ENCODE measurements around the gene ZNF467.
A peak's percentile ranks its signal among the peaks of the same experiment; 100 is the strongest.

Gene ZNF467

DNA sequence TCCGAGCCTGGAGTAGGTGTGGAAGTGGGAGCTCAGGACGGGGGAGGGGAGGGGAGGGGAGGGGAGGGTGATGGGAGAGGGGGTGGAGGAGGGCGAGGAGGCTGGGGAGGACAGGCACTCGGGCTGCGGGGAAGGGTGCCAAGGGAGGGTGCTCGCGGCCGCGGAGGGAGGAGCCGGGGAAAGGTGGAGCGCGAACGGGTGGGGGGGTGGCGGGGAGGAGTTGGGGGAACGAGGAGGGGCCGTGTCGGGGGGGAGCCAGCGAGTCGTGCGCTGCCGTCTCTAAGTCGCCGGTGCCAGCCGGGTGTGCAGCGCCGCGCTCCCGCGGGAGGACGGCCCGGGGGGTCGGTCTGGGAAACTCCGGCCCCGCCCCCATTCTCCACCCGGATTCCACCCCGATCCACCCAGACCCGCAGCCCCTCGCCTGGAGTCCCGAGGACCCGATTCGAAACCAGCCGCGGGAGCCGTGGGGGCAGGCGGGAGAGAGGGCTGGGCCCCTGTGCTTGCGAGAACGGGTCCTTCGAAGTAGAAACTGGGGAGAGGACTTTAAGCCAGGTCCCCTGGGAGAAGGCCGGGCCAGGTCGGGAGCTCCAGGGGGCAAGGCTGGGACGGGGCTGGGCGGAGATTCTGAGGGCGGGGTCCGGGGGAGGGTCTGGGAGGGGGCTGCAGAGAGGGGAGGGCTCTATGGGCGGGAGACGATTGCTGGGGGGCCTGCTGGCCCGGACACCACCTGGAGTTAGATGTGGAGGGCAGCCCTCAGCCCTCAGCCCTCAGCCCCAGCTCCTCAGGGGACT lies at the start of gene ZNF467:
ZNF467 (minus strand) TSS at position 143 of the 791 bp plus-strand sequence. CDS start 2,556 bp downstream, outside the sequence.
- DNase-seq: peak in 2 of 4 experiments; percentile 20 to 25

- DNase-seq: no peak
Measured at GRCh38 chr7:149822353-149822943, 49.1 kb upstream of the ZNF467 start.

DNA sequence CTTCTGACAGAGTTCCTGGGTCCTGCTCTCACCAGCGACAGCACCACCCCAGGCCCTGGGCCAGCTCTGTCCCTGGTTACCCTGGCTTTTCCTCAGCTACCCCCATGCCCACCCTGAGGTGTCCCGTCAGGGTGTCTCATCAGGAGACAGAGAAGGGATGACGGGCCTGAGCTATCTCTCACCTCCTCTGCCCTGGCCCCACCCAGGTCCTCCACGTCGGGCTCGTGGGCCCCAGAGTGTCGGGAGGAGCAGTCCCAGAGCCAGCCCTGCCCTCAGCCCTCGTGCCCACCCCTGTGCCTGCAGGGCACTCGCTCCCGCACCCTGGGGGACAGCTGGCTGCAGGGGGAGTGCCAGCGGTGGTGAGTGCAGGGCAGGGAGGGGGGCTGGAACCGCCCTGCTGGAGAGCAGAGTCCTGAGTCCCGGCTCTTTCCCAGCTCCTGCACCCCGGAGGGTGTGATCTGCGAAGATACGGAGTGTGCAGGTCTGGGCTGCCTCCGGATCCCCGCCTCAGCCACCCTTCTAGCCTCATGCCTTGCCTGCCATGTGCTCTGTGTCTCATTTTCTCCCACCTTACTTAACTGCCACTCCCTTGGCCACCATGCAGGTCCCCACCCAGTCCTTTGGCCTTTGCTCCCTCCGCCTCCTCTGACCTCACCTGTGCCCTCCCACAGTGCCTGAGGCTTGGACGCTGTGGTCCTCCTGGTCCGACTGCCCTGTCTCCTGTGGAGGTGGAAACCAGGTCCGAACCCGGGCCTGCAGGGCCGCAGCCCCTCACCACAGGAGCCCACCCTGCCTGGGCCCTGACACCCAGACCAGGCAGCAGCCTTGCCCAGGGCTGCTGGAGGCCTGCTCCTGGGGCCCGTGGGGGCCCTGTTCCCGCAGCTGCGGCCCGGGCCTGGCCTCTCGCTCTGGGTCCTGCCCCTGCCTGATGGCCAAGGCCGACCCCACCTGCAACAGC lies 48.1 kb upstream of the ZNF467 start:
- no peak for DNase-seq

DNA sequence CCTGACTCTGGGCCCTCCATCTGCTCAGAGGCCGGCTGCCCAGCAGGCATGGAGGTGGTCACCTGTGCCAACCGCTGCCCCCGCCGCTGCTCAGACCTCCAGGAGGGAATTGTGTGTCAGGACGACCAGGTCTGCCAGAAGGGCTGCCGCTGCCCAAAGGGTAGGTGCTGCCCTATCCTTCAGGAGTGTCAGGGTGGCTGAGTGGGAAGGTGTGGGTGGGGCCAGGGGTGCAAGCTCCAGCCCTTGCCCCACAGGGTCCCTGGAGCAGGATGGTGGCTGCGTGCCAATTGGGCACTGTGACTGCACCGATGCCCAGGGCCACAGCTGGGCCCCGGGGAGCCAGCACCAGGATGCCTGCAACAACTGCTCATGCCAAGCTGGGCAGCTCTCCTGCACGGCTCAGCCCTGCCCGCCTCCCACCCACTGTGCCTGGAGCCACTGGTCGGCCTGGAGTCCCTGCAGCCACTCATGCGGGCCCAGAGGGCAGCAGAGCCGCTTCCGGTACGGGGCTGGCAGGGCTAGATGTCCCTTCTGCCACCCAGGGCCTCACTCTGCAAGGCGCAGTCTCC lies 47.3 kb upstream of the ZNF467 start:
- DNase-seq: no peak

DNA sequence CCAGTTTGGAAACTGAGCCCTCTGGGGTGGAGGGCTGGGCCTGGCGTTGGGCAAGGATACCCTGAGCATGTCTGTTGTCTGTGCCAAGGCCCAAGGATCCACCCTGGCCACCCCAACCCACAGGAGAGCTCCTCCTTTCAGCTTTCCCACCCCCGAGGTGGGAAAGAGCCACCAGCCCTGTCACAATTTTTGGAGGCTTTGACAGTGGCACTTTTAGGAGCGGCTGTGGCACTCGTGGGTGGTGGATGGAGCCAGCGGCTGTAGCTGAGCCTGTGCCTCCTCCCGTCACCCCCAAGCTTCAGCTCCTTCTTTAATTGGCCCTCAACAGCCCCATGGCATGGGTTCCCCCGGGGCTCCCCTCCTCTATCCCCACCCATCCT lies 46.6 kb upstream of the ZNF467 start:
- DNase-seq: no peak

- DNase-seq: no peak
Measured at GRCh38 chr7:149819141-149819960, 46.0 kb upstream of the ZNF467 start.

GRCh38 chr7:149818536-149818840 lies 45.1 kb upstream of the ZNF467 start:
- DNase-seq: no peak

- DNase-seq: no peak
Measured at GRCh38 chr7:149817836-149818535, 44.6 kb upstream of the ZNF467 start.

GRCh38 chr7:149817301-149817771 lies 43.9 kb upstream of the ZNF467 start:
- no peak for DNase-seq

DNA sequence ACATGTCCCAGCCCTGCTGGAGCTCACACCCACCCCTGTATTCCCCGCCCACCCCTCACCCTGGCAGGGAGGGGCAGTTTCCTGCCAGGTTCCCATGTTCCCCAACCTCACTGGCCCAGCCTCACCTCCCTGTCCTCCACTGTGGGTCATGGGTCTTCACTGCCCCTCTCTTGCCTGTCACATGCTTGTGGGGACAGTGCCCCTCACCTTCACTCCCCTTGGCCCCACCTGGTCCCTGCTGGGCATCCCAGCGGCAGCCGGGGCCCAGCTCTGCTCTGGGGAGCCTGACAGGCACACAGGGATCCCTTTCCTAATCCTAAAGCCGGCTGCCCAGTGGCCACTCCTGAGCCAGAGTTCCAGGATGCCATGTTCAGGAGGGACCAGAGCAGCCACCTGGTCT lies 43.4 kb upstream of the ZNF467 start:
- no peak for DNase-seq

DNA sequence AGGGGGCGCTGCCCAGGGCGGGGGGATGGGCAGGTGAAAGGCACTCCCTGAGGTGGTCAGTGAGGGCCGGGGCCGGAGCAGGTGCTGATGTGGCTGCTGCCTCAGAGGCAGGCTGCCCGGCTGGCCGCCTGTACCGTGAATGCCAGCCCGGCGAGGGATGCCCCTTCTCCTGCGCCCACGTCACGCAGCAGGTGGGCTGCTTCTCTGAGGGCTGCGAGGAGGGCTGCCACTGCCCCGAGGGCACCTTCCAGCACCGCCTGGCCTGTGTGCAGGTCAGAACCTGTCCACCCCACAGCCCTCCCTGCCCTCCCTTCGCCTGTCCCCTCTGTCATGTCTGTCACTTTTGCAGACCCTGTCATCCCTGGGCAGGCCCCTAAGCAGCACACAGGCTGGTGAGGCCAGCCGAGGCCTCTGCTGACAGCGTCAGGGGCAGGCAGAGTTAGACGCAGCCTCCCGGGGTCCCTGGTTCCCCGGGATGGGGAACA lies 42.9 kb upstream of the ZNF467 start:
- no peak for DNase-seq

DNA sequence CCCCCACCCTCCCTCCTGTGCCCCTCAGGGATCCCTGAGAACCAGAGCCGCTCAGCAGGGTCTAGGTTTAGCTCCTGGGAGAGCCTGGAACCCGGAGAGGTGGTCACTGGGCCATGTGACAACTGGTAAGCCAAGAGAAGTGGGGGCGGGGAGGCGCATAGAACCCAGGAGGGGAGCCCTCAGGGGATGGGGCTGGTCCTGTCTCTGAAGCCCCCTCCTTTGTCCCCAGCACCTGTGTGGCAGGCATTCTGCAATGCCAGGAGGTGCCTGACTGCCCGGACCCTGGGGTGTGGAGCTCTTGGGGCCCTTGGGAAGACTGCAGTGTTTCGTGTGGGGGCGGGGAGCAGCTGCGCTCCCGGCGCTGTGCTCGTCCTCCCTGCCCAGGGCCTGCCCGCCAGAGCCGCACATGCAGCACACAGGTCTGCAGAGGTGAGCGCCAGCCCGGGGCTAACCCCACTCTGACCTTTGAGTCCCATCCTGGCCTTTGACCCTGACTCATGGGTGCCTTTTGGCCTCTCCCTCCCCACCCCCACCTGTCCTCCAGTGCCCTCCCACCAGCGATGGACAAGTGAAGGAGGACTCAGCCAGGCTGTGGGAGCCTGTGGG lies 42.4 kb upstream of the ZNF467 start:
- DNase-seq: no peak

- no peak for DNase-seq
Measured at GRCh38 chr7:149815121-149815520, 41.7 kb upstream of the ZNF467 start.

- no peak for DNase-seq
Measured at GRCh38 chr7:149814494-149814893, 41.1 kb upstream of the ZNF467 start.

- DNase-seq: no peak
Measured at GRCh38 chr7:149813254-149814035, 40.1 kb upstream of the ZNF467 start.

- DNase-seq: no peak
Measured at GRCh38 chr7:149811831-149812490, 38.6 kb upstream of the ZNF467 start.

- no peak for DNase-seq
Measured at GRCh38 chr7:149811221-149811620, 37.8 kb upstream of the ZNF467 start.

DNA sequence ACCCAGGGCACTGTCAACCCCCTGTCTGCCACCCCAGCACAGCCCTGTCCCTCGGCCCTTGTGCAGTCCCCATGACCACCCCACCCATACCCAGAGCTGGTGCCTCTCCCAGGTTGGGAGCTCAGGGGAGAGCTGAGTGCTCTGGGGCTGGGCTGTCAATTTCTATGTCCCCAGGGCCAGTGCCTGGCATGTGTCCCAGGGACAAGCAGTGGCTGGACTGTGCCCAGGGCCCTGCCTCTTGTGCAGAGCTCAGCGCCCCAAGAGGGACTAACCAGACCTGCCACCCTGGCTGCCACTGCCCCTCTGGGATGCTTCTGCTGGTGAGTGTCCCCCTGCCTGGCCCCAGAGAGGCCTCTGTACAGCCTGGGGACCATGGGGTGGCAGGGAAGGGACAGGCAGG lies 35.8 kb upstream of the ZNF467 start:
- no peak for DNase-seq

DNA sequence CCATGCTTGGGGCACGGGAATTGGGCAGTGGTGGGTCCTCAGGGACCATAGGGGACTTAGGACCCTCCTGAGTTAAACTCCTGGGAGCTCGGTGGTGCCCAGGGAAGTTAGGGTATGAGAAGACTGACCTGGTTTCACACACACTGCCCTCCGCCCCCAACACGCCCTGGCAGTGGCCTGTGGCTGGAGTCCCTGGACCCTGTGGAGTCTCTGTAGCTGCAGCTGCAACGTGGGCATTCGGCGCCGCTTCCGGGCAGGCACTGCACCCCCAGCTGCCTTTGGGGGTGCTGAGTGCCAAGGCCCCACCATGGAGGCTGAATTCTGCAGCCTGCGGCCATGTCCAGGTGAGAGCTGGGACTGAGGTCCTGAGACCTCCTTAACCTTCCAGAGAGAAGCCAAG lies 34.9 kb upstream of the ZNF467 start:
- DNase-seq: no peak

DNA sequence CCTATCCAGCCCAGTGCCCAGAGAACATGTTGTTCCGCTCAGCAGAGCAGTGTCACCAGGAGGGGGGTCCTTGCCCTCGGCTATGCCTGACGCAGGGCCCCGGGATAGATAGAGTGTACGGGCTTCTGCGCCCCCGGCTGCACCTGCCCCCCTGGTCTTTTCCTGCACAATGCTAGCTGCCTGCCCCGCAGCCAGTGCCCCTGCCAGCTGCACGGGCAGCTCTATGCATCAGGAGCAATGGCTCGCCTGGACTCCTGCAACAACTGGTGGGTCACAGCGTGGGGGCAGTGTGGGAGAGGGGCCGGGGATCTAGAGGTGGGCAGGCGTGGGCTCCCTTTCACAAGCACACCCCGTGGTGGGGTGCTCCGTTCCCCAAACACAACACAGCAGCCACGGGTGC lies 33.3 kb upstream of the ZNF467 start:
- DNase-seq: no peak

All from activated CD4-positive, CD25-positive, alpha-beta regulatory T cell (primary cell).